Psoas muscle (tissue), 8 donors: ENCODE data around the gene AUP1. TPM values are rescaled to one million over a fixed set of nuclear protein-coding genes. Genes with fewer than 3 reads are reported as not detected.
A peak's percentile ranks its signal among the peaks of the same experiment; 100 is the strongest.

ENCODE experiments used
- ATAC-seq, 4 donors: fragments of 200-7000 bp; cut with Tn5 transposase; one replicate each; pipeline ENCODE4 v1.9.1; 2020; ENCODE audit warnings: moderate library complexity in 3 of 4, mild to moderate bottlenecking in 2 of 4
- DNase-seq, 2 donors: peaks; one replicate each; pipeline ENCODE4 v3.0.0-alpha.2; 2020
- H3K27ac ChIP-seq: fragments of 200-600 bp; one replicate; pipeline ENCODE4 v1.8.0; 2022
- H3K27me3 ChIP-seq, 3 donors: fragments of 200-600 bp in 1 of 3; one replicate each; pipeline versions ENCODE4 v1.6.1 to v1.8.0; 2013 to 2022; ENCODE audit warnings: low read length in 2 of 3, mild to moderate bottlenecking in 2 of 3, moderate library complexity in 1 of 3; ENCODE audit not compliant: insufficient read depth in 3 of 3
- H3K36me3 ChIP-seq, 2 donors: fragments of 200-600 bp in 1 of 2; one replicate each; pipeline versions ENCODE4 v1.6.1 to v1.8.0; 2013 to 2022; ENCODE audit warnings: low read depth in 1 of 2, mild to moderate bottlenecking in 1 of 2, moderate library complexity in 1 of 2; ENCODE audit not compliant: insufficient read depth in 1 of 2
- H3K4me1 ChIP-seq: fragments of 200-600 bp; one replicate; pipeline ENCODE4 v1.8.0; 2022
- H3K4me3 ChIP-seq: fragments of 200-600 bp; one replicate; pipeline ENCODE4 v1.8.0; 2022; ENCODE audit warnings: mild to moderate bottlenecking
- H3K9me3 ChIP-seq: fragments of 200-600 bp; one replicate; pipeline ENCODE4 v1.8.0; 2022
- CTCF ChIP-seq: fragments of 200-600 bp; IDR thresholded peaks from one replicate; pipeline ENCODE4 v1.8.0; 2022; ENCODE audit warnings: antibody characterized with exemption
- WGBS, 3 donors: extraction: QIAGEN DNeasy Blood & Tissue Kit; methylation state at CpG; one replicate each; pipeline versions ENCODE4 v1.1.6 to v1.1.7; 2013; 5-methylcytosine and 5-hydroxymethylcytosine counted together
- intact Hi-C, 2 donors: fragments of 100-400 bp; cut with DNase I; formaldehyde crosslinking; loops; one replicate each; pipeline versions ENCODE4 v1.11.0 to v1.14.2; 2022
- polyA plus RNA-seq, 3 donors: library from polyadenylated mRNA; stranded (reverse); fragments of 200-250 nt; gene quantifications; one replicate each; pipeline ENCODE4 v1.2.3, GENCODE V29; 2013
- total RNA-seq, 4 donors: library from RNA; stranded (reverse); fragmentation: NEBNext Ultra II Directional in 2 of 4; extraction: Animal tissue kit (Norgen Biotek cat#: 25700) in 2 of 4; gene quantifications; one replicate each; pipeline versions ENCODE4 v1.2.1 to v1.2.4, GENCODE V29; 2021 to 2023
- donor health status: healthy with polysubstance abuse.
- donor health status: DM: no; HTN: no; CAD: no; lungs with moderate emphysema.
- donor health status: Bipolar disorder and iron deficiency.
- donor health status: healthy.
- donor health status: DM: yes; HTN: yes; CAD: no.
- donor health status: DM: no; HTN: no; CAD: no.
- donor health status: DM: no; HTN: no; CAD: no.
- donor health status: DM: yes; HTN: yes; CAD: no.

AUP1 gene
- total and polyA plus RNA-seq, 7 donors, result 56.0 to 205 (median 94.7) TPM

GRCh38 chr2:74504591-74504990 is 24.9 kb downstream of the AUP1 start:
- intact Hi-C loops, result no loop called here
- H3K9me3 ChIP-seq, result no peaks in the 10 kb centered on the region
- peaks cover 15% of the 10 kb centered on the region for H3K4me1 ChIP-seq
- DNase-seq, result no peak
- H3K36me3 ChIP-seq, result peaks cover 0 to 22% of the 10 kb centered on the region in 2 donors
- no peak overlapping the region for H3K27ac ChIP-seq
- H3K4me3 ChIP-seq, result peak overlapping the region; percentile 67
- WGBS, 3 donors, result 92 to 96% (median 95%) methylated on average over 3 of the region's 3 CpGs
- no peak for ATAC-seq
- TF ChIP-seq CTCF, result no peak
- H3K27me3 ChIP-seq, result peaks cover 0 to 66% (median 15%) of the 10 kb centered on the region in 3 donors

- no peak for DNase-seq
Observed at GRCh38 chr2:74503506-74504475, 25.7 kb downstream of the AUP1 start.

GRCh38 chr2:74502720-74503505 is 26.6 kb downstream of the AUP1 start:
- peaks cover 0 to 22% of the 10 kb centered on the region in 2 donors for H3K36me3 ChIP-seq
- peaks cover 27% of the 10 kb centered on the region for H3K4me1 ChIP-seq
- no peaks in the 10 kb centered on the region for H3K9me3 ChIP-seq
- DNase-seq (peak; percentile 85 to 90), ATAC-seq (peak in 3 of 4 donors; percentile 25 to 39 (median 33))
- peaks cover 0 to 74% (median 22%) of the 10 kb centered on the region in 3 donors for H3K27me3 ChIP-seq
- 5 to 13% (median 7%) methylated on average over 54 to 67 of the region's 67 CpGs for WGBS, 3 donors
- intact Hi-C loops, result no loop called here
- TF ChIP-seq CTCF, result no peak
- H3K27ac ChIP-seq, result peak overlapping the region; percentile 62
- H3K4me3 ChIP-seq, result peak overlapping the region; percentile 67

More at GRCh38 chr2:74503506-74504475, 25.7 kb downstream of the AUP1 start:
- no peaks in the 10 kb centered on the region for H3K9me3 ChIP-seq
- intact Hi-C loops, result no loop called here
- 49 to 55% (median 49%) methylated on average over 44 to 45 of the region's 45 CpGs for WGBS, 3 donors
- peak overlapping the region; percentile 62 for H3K27ac ChIP-seq
- H3K36me3 ChIP-seq, result peaks cover 0 to 22% of the 10 kb centered on the region in 2 donors
- no peak for ATAC-seq
- peaks cover 23% of the 10 kb centered on the region for H3K4me1 ChIP-seq
- peak overlapping the region; percentile 67 for H3K4me3 ChIP-seq
- H3K27me3 ChIP-seq, result peaks cover 0 to 70% (median 18%) of the 10 kb centered on the region in 3 donors
- TF ChIP-seq CTCF, result no peak

- Histone ChIP-seq H3K27me3 (peaks cover 0 to 81% (median 26%) of the 10 kb centered on the region in 3 donors), H3K36me3 (peaks cover 0 to 22% of the 10 kb centered on the region in 2 donors), H3K4me1 (peaks cover 31% of the 10 kb centered on the region), H3K9me3 (no peaks in the 10 kb centered on the region), H3K27ac (peak overlapping the region; percentile 62), H3K4me3 (peak overlapping the region; percentile 67)
- DNase-seq, result no peak
- WGBS, 3 donors, result 28 to 44% (median 30%) methylated on average over 32 of the region's 32 CpGs
- intact Hi-C loops, result no loop called here
- TF ChIP-seq CTCF, result no peak
- no peak for ATAC-seq
Observed at GRCh38 chr2:74502147-74502719, 27.3 kb downstream of the AUP1 start.
